ENCODE data around the gene ANKFY1. TPM values are rescaled to one million over a fixed set of nuclear protein-coding genes. Genes with fewer than 3 reads are reported as not detected.

The ANKFY1 gene
- total RNA-seq, 1 experiment from 2014 or later: 38.9 TPM

GRCh38 chr17:4187076-4187475 lies 76.7 kb downstream of the ANKFY1 start (continued):
- TF ChIP-seq POLR2A (IDR thresholded peaks at IDR 0.05; ENCODE audit: borderline replicate concordance, extremely low read depth, insufficient read depth, insufficient read length): no peak
- no peak for TF ChIP-seq ATF3 (IDR thresholded peaks at IDR 0.05)
- TF ChIP-seq TCF7L2 (IDR thresholded peaks at IDR 0.05; ENCODE audit: borderline replicate concordance, extremely low read depth, insufficient read depth, insufficient read length): no peak
- no peak for TF ChIP-seq SRF (IDR thresholded peaks at IDR 0.05; ENCODE audit: low read depth)

- no peak overlapping the region for H3K27ac ChIP-seq (ENCODE audit: low read depth, low read length)
- CTCF ChIA-PET: interaction anchor here (1.0 kb wide), 1 partner anchor 14 kb away, joined by 3 read pairs; no protein-coding TSS in a partner anchor
- peaks cover 22 to 26% of the 10 kb centered on the region in 2 experiments; a peak in 3 of 4 replicates for H3K36me3 ChIP-seq (ENCODE audit: control insufficient read depth in 1 of 2, insufficient read depth in 2 of 2, low read length in 2 of 2)
- no peaks in the 10 kb centered on the region for H4K20me1 ChIP-seq (ENCODE audit: insufficient read depth)
- no peak overlapping the region for H3K4me2 ChIP-seq (ENCODE audit: low read length)
- POLR2A ChIA-PET: no interaction called here
- DNase-seq (ENCODE audit: low read depth, low spot score) (no peak), ATAC-seq (no peak)
- TF ChIP-seq ELF1 (IDR thresholded peaks at IDR 0.05; ENCODE audit: borderline replicate concordance, low read depth): no peak
- no peak for TF ChIP-seq ZFX (IDR thresholded peaks at IDR 0.05)
- TF ChIP-seq ZBTB33 (IDR thresholded peaks at IDR 0.05; ENCODE audit: extremely low read depth, insufficient replicate concordance, low read length): no peak
- TF ChIP-seq CEBPB (IDR thresholded peaks at IDR 0.05; ENCODE audit: low read depth): no peak
- TF ChIP-seq CTCF (IDR thresholded peaks at IDR 0.05 in 2 of 3, conservative IDR thresholded peaks at IDR 0.05 in 1 of 3; ENCODE audit: borderline replicate concordance in 1 of 3, insufficient read depth in 1 of 3, low read depth in 2 of 3, low read length in 2 of 3): no peak
- TF ChIP-seq POLR2A (IDR thresholded peaks at IDR 0.05; ENCODE audit: borderline replicate concordance, extremely low read depth, insufficient read depth, insufficient read length): no peak
- TF ChIP-seq SIN3A (IDR thresholded peaks at IDR 0.05; ENCODE audit: low read depth): no peak
- TF ChIP-seq ATF3 (IDR thresholded peaks at IDR 0.05): no peak
- TF ChIP-seq REST (IDR thresholded peaks at IDR 0.05; ENCODE audit: low read depth): no peak
- TF ChIP-seq EGR1 (IDR thresholded peaks at IDR 0.05; ENCODE audit: low read depth): no peak
- TF ChIP-seq TCF7L2 (IDR thresholded peaks at IDR 0.05; ENCODE audit: borderline replicate concordance, extremely low read depth, insufficient read depth, insufficient read length): no peak
- TF ChIP-seq SRF (IDR thresholded peaks at IDR 0.05; ENCODE audit: low read depth): no peak
- H3K9me3 ChIP-seq (ENCODE audit: control insufficient read depth in 1 of 2, insufficient read depth in 1 of 2, low read depth in 1 of 2, low read length in 2 of 2): no peaks in the 10 kb centered on the region
- H3K27me3 ChIP-seq (ENCODE audit: insufficient read depth, low read length): no peaks in the 10 kb centered on the region
- H3K79me2 ChIP-seq (ENCODE audit: insufficient read depth, low read length): no peaks in the 10 kb centered on the region
- BruUV-seq (replicated peaks): no TSS peak
- H3K9me2 ChIP-seq (ENCODE audit: insufficient read depth): no peaks in the 10 kb centered on the region
- intact Hi-C loops (cut with micrococcal nuclease): no loop called here
- no peak overlapping the region for H3K9ac ChIP-seq (ENCODE audit: low read length)
- no peak overlapping the region for H2AFZ ChIP-seq (ENCODE audit: low read depth, low read length, poor library complexity, severe bottlenecking)
- H3K4me1 ChIP-seq (ENCODE audit: control insufficient read depth in 1 of 2, insufficient read depth in 2 of 2, low read length in 2 of 2): no peaks in the 10 kb centered on the region
- RAD21 ChIA-PET (ENCODE audit: low non-redundant PET in 1 of 2, low total read pairs in 2 of 2, uncharacterized antibody in 2 of 2, unreplicated experiment in 2 of 2): no interaction called here
- no peak overlapping the region for H3K4me3 ChIP-seq (replicated peaks in 1 of 2; ENCODE audit: low read depth in 1 of 2, low read length in 2 of 2)
These were observed 77.4 kb downstream of the ANKFY1 start for GRCh38 chr17:4186357-4186881.

Measured in HCT116 (cell line).